Uterus (tissue), 4 donors: ENCODE measurements around the gene EYS. TPM values are rescaled to one million over a fixed set of nuclear protein-coding genes. Genes with fewer than 3 reads are reported as not detected.

Experiments used
- DNase-seq, 2 donors: peaks; one replicate each; pipeline ENCODE4 v3.0.0-alpha.2; 2019 to 2020
- H3K27ac ChIP-seq, 2 donors: fragments of 200-600 bp; sonication (generic); 1 replicate in 1 of 2; 2 replicates in 1 of 2; pipeline ENCODE4 v1.5.1; 2016 to 2018
- H3K27me3 ChIP-seq, 2 donors: fragments of 200-600 bp; sonication (generic); one replicate each; pipeline ENCODE4 v1.5.1; 2018 to 2019; ENCODE audit warnings: control low read depth in 1 of 2
- H3K36me3 ChIP-seq, 2 donors: fragments of 200-600 bp; sonication (generic); one replicate each; pipeline ENCODE4 v1.5.1; 2019; ENCODE audit warnings: control low read depth in 1 of 2
- H3K4me1 ChIP-seq, 2 donors: fragments of 200-600 bp; sonication (generic); one replicate each; pipeline ENCODE4 v1.5.1; 2018 to 2019; ENCODE audit warnings: control low read depth in 1 of 2
- H3K4me3 ChIP-seq, 2 donors: fragments of 200-600 bp; sonication (generic); 1 replicate in 1 of 2; 2 replicates in 1 of 2; pipeline ENCODE4 v1.5.1; 2018 to 2019; ENCODE audit warnings: mild to moderate bottlenecking in 1 of 2
- H3K9me3 ChIP-seq, 2 donors: fragments of 200-600 bp; sonication (generic); one replicate each; pipeline ENCODE4 v1.5.1; 2019; ENCODE audit warnings: control low read depth in 1 of 2
- POLR2A ChIP-seq, 2 donors: fragments of 450-650 bp; IDR thresholded peaks; one replicate each; pipeline ENCODE4 v1.6.1; 2016; ENCODE audit warnings: antibody characterized with exemption in 2 of 2, mild to moderate bottlenecking in 1 of 2, moderate library complexity in 1 of 2
- intact Hi-C: fragments of 100-400 bp; cut with DNase I; formaldehyde crosslinking; loops from one replicate; pipeline ENCODE4 v1.15.1; 2023; ENCODE audit warnings: low total_unique reads
- total RNA-seq, 4 donors: library from RNA; depleted of rRNA in 3 of 4; stranded (reverse); fragments of >200 nt in 3 of 4; gene quantifications; one replicate each; pipeline versions ENCODE4 v1.1.0 to v1.2.4, GENCODE V29; 2014 to 2023
- TF ChIP-seq, protein P1 (sequence below), 4 experiments: fragments of 200-600 bp in 2 of 4; fragments of 450-650 bp in 2 of 4; sonication (generic) in 2 of 4; IDR thresholded peaks; one replicate each; pipeline ENCODE4 v1.5.1; 2016 to 2019; ENCODE audit warnings: antibody characterized with exemption in 4 of 4, mild to moderate bottlenecking in 2 of 4, moderate library complexity in 1 of 4
- donor health status: DM: yes; HTN: yes; CAD: no.

EYS gene
- total RNA-seq, 4 donors from 2014 or later: 1.3 TPM; not detected in 3

DNA sequence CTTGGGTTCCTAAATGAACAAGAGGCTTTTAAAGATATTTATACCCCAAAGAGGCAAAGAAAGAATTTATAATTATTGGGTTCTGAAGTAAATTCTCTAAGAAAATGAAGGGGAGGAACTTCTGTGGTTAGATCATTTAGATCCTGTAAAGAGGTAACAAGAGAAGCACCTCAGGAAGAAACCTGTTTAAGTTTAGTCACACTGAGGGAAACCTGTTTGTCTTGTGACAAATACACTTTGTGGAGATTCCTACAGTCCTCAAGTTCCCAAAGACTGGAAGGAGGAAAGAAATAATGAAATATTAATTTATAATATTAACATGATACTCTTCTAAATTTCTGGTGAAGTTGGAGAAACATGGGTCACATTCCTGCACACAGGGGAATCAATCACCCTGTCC is 647.5 kb downstream of the EYS start:
- Histone ChIP-seq H3K4me3 (no peak overlapping the region), H3K9me3 (no peaks in the 10 kb centered on the region), H3K4me1 (no peaks in the 10 kb centered on the region), H3K27ac (no peak overlapping the region), H3K36me3 (no peaks in the 10 kb centered on the region), H3K27me3 (no peaks in the 10 kb centered on the region)
- intact Hi-C loops: no loop called here
- DNase-seq: no peak
- TF ChIP-seq, protein P1, sequence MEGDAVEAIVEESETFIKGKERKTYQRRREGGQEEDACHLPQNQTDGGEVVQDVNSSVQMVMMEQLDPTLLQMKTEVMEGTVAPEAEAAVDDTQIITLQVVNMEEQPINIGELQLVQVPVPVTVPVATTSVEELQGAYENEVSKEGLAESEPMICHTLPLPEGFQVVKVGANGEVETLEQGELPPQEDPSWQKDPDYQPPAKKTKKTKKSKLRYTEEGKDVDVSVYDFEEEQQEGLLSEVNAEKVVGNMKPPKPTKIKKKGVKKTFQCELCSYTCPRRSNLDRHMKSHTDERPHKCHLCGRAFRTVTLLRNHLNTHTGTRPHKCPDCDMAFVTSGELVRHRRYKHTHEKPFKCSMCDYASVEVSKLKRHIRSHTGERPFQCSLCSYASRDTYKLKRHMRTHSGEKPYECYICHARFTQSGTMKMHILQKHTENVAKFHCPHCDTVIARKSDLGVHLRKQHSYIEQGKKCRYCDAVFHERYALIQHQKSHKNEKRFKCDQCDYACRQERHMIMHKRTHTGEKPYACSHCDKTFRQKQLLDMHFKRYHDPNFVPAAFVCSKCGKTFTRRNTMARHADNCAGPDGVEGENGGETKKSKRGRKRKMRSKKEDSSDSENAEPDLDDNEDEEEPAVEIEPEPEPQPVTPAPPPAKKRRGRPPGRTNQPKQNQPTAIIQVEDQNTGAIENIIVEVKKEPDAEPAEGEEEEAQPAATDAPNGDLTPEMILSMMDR (IDR thresholded peaks at IDR 0.05): no peak
- TF ChIP-seq POLR2A (IDR thresholded peaks at IDR 0.05): no peak

DNA sequence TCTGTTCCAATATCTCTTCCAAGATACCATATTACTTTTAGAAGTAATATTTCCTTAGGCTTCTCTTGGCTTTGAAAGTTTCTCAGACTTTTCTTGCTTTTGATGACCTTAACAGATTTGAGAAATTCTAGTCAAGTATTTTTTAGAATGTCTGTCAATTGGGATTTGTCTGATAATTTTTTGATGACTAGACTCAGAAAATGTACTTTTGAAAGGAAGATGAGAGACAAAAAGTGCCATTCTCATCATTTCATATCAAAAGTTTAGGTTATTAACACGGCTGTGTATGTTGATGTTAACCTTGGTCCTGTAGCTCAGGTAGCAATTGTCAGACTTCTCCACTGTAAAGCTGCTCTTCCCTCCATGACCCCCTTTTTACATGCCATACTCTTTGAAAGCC is 651.5 kb downstream of the EYS start:
- H3K27ac ChIP-seq: no peak overlapping the region
- TF ChIP-seq, protein P1 (IDR thresholded peaks at IDR 0.05): no peak
- TF ChIP-seq POLR2A (IDR thresholded peaks at IDR 0.05): no peak
- no peak for DNase-seq
- intact Hi-C loops: no loop called here
- H3K36me3 ChIP-seq: no peaks in the 10 kb centered on the region
- H3K9me3 ChIP-seq: no peaks in the 10 kb centered on the region
- no peaks in the 10 kb centered on the region for H3K27me3 ChIP-seq
- no peaks in the 10 kb centered on the region for H3K4me1 ChIP-seq
- no peak overlapping the region for H3K4me3 ChIP-seq

DNA sequence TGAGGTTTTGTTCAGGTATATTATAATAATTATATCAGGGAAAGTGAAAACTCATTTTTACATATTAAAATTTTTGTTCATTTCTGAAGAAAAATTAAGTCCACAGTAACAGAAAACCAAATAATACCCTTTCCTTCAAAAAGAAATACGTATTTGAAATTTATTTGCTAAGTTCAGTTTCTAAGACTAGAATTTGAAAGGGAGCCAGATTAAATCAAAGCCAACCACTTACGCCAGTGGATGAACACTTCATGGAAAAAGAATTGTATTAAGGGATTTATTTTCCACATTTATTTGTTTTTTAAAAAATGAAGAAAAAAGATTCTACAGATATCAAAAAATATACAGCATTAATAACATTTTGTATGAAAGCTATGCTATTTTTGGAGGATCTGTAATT is 654.4 kb downstream of the EYS start:
- TF ChIP-seq, protein P1 (IDR thresholded peaks at IDR 0.05): no peak
- TF ChIP-seq POLR2A (IDR thresholded peaks at IDR 0.05): no peak
- no peak for DNase-seq
- no peaks in the 10 kb centered on the region for H3K36me3 ChIP-seq

DNA sequence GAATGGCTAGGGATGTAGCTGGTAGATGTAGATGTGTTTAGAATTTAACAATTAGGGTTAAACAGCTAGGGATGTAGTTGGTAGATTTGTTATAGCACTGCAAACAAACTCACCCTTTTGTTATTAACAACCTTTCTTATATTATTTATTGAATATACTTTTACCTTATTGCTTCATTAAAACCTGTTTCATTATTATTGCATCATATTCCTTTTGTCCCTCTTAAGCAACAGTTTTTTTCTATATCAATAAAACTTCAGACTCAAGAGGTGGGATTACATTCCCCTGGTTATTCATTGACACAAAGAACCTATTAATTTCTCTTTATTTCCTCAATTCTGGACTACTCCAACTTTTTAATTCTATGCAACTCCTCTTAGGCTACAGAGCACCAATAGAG is 661.2 kb downstream of the EYS start:
- no peak overlapping the region for H3K27ac ChIP-seq
- H3K36me3 ChIP-seq: no peaks in the 10 kb centered on the region
- H3K27me3 ChIP-seq: no peaks in the 10 kb centered on the region
- no peaks in the 10 kb centered on the region for H3K9me3 ChIP-seq
- intact Hi-C loops: no loop called here
- TF ChIP-seq POLR2A (IDR thresholded peaks at IDR 0.05): no peak
- TF ChIP-seq, protein P1 (IDR thresholded peaks at IDR 0.05): no peak
- DNase-seq: no peak
- H3K4me3 ChIP-seq: no peak overlapping the region
- no peaks in the 10 kb centered on the region for H3K4me1 ChIP-seq

More for the DNA sequence above, 654.4 kb downstream of the EYS start:
- Histone ChIP-seq H3K4me1 (no peaks in the 10 kb centered on the region), H3K4me3 (no peak overlapping the region), H3K27ac (no peak overlapping the region), H3K27me3 (no peaks in the 10 kb centered on the region), H3K9me3 (no peaks in the 10 kb centered on the region)
- intact Hi-C loops: no loop called here

DNA sequence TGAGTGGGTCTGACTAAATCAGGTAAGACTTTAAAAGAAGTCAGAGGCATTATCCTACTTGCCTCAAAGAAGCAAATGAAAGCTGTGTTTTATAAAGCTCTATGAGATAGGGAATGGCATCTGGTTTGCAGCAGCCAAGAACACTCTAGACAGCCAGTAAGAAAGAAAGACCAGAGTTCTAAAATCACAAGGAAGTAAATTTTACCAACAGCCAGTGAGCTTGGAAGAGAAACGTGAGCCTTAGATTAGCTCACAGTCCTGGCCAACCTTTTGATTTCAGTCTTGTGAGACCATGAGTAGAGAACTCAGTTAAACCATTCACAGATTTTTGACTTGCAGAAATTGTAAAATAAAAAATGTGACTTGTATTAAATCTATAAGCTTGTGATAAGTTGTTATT is 693.0 kb downstream of the EYS start:
- H3K27ac ChIP-seq: no peak overlapping the region
- H3K9me3 ChIP-seq: no peaks in the 10 kb centered on the region
- no peak for DNase-seq
- H3K36me3 ChIP-seq: no peaks in the 10 kb centered on the region
- no peaks in the 10 kb centered on the region for H3K27me3 ChIP-seq
- TF ChIP-seq, protein P1 (IDR thresholded peaks at IDR 0.05): no peak
- no peak for TF ChIP-seq POLR2A (IDR thresholded peaks at IDR 0.05)
- H3K4me1 ChIP-seq: no peaks in the 10 kb centered on the region
- H3K4me3 ChIP-seq: no peak overlapping the region
- intact Hi-C loops: no loop called here
